Upper lobe of left lung (tissue), 6 donors: ENCODE results near the gene PIN1. TPM values are rescaled to one million over a fixed set of nuclear protein-coding genes. Genes with fewer than 3 reads are reported as not detected.
"Not testable (repeated sequence)": the region's sequence is repeated elsewhere in the genome, so short reads cannot be mapped to it uniquely, and the experiment has no call there.

Experiments
- ATAC-seq, 2 donors: fragments of 200-7000 bp; cut with Tn5 transposase; one replicate each; pipeline ENCODE4 v1.9.1; 2022; ENCODE audit warnings: mild to moderate bottlenecking in 2 of 2, moderate library complexity in 2 of 2; ENCODE audit not compliant: low FRiP score in 2 of 2
- DNase-seq, 2 donors: peaks; one replicate each; pipeline ENCODE4 v3.0.0-alpha.2; 2019 to 2020
- H3K27ac ChIP-seq, 4 donors: fragments of 200-600 bp; sonication (generic); one replicate each; pipeline ENCODE4 v1.5.1; 2016 to 2019
- H3K27me3 ChIP-seq, 4 donors: fragments of 200-600 bp; sonication (generic); one replicate each; pipeline ENCODE4 v1.5.1; 2017 to 2019
- H3K36me3 ChIP-seq, 4 donors: fragments of 200-600 bp; sonication (generic); one replicate each; pipeline ENCODE4 v1.5.1; 2016 to 2019
- H3K4me1 ChIP-seq, 4 donors: fragments of 200-600 bp; sonication (generic); one replicate each; pipeline ENCODE4 v1.5.1; 2018 to 2019
- H3K4me3 ChIP-seq, 4 donors: fragments of 200-600 bp; sonication (generic); one replicate each; pipeline ENCODE4 v1.5.1; 2017 to 2019; ENCODE audit warnings: mild to moderate bottlenecking in 2 of 4, moderate library complexity in 1 of 4
- H3K9me3 ChIP-seq, 4 donors: fragments of 200-600 bp; sonication (generic); one replicate each; pipeline ENCODE4 v1.5.1; 2018 to 2019
- CTCF ChIP-seq, 6 experiments: fragments of 450-650 bp in 4 of 6; fragments of 200-600 bp in 2 of 6; sonication (generic) in 2 of 6; IDR thresholded peaks; one replicate each; pipeline ENCODE4 v1.5.1; 2016 to 2019; ENCODE audit warnings: antibody characterized with exemption in 6 of 6
- EP300 ChIP-seq, 4 donors: sonication (generic); formaldehyde crosslinking; IDR thresholded peaks; one replicate each; pipeline ENCODE4 v1.5.1; 2017; ENCODE audit warnings: antibody characterized with exemption in 4 of 4, control low read depth in 2 of 4
- POLR2A ChIP-seq, 4 donors: fragments of 450-650 bp; IDR thresholded peaks; one replicate each; pipeline ENCODE4 v1.5.1; 2016 to 2017; ENCODE audit warnings: antibody characterized with exemption in 4 of 4, mild to moderate bottlenecking in 2 of 4
- POLR2AphosphoS5 ChIP-seq, 2 donors: sonication (generic); formaldehyde crosslinking; IDR thresholded peaks; one replicate each; pipeline ENCODE4 v1.5.1; 2017; ENCODE audit warnings: antibody characterized with exemption in 2 of 2
- WGBS, 2 donors: methylation state at CpG; one replicate each; pipeline ENCODE4 v1.1.5; 2017 to 2018; 5-methylcytosine and 5-hydroxymethylcytosine counted together
- total RNA-seq, 6 donors: library from RNA; depleted of rRNA in 4 of 6; stranded (reverse); fragments of >200 nt in 4 of 6; gene quantifications; one replicate each; pipeline versions ENCODE4 v1.1.0 to v1.2.1, GENCODE V29; 2016 to 2021
- donor health status: DM: no; HTN: no; CAD: no; lungs with moderate emphysema.
- donor health status: DM: no; HTN: yes; CAD: no; lungs with severe emphysema.

Gene PIN1
- total RNA-seq, 6 donors from 2014 or later: 38.8 to 87.5 (median 70.7) TPM

- 77% methylated on average over 11 of the region's 11 CpGs for WGBS, 2 donors
- DNase-seq: no peak
- H3K4me3 ChIP-seq: no peak overlapping the region
- TF ChIP-seq CTCF (IDR thresholded peaks at IDR 0.05) (no peak), EP300 (IDR thresholded peaks at IDR 0.05) (no peak), POLR2A (IDR thresholded peaks at IDR 0.05) (no peak), POLR2AphosphoS5 (IDR thresholded peaks at IDR 0.05) (no peak)
- no peaks in the 10 kb centered on the region for H3K27me3 ChIP-seq
- H3K9me3 ChIP-seq: no peaks in the 10 kb centered on the region
- H3K27ac ChIP-seq: no peak overlapping the region
- peaks cover 12 to 31% (median 18%) of the 10 kb centered on the region in 4 donors for H3K4me1 ChIP-seq
- H3K36me3 ChIP-seq: no peaks in the 10 kb centered on the region
- ATAC-seq: no peak
Measured at GRCh38 chr19:9789066-9789465, 46.1 kb upstream of the PIN1 start.

- not testable (repeated sequence) for H3K27me3 ChIP-seq, DNase-seq, H3K9me3 ChIP-seq, H3K4me3 ChIP-seq, H3K27ac ChIP-seq, H3K36me3 ChIP-seq, ATAC-seq
- 49 to 64% methylated on average over 5 of the region's 5 CpGs for WGBS, 2 donors
- peaks cover 10 to 26% (median 15%) of the 10 kb centered on the region in 4 donors for H3K4me1 ChIP-seq
Measured at GRCh38 chr19:9789579-9789978, 45.5 kb upstream of the PIN1 start.

- Histone ChIP-seq H3K4me3 (peak overlapping the region in 3 of 4 donors; percentile 61 to 94 (median 78)), H3K27ac (peak overlapping the region; percentile 58 to 98 (median 78)), H3K4me1 (peaks cover 5 to 21% (median 12%) of the 10 kb centered on the region in 4 donors)
- not testable (repeated sequence) for DNase-seq, H3K36me3 ChIP-seq, ATAC-seq, H3K9me3 ChIP-seq, H3K27me3 ChIP-seq
- 82 to 91% methylated on average over 6 of the region's 6 CpGs for WGBS, 2 donors
Measured at GRCh38 chr19:9791073-9791367, 44.1 kb upstream of the PIN1 start.

- ATAC-seq (peak; percentile 87 to 94), DNase-seq (peak; percentile 96 to 97)
- WGBS, 2 donors: 1 to 4% methylated on average over 19 to 20 of the region's 50 CpGs
- Histone ChIP-seq H3K4me1 (peaks cover 5 to 15% (median 6%) of the 10 kb centered on the region in 4 donors), H3K27me3 (no peaks in the 10 kb centered on the region), H3K27ac (peak overlapping the region; percentile 85 to 98 (median 92)), H3K4me3 (peak overlapping the region; percentile 26 to 94 (median 70)), H3K9me3 (no peaks in the 10 kb centered on the region), H3K36me3 (no peaks in the 10 kb centered on the region)
- TF ChIP-seq POLR2A (IDR thresholded peaks at IDR 0.05) (peak in 2 of 4 donors; percentile 23 to 35), POLR2AphosphoS5 (IDR thresholded peaks at IDR 0.05) (peak in 1 of 2 donors; percentile 56), EP300 (IDR thresholded peaks at IDR 0.05) (no peak), CTCF (IDR thresholded peaks at IDR 0.05) (no peak)
Measured at GRCh38 chr19:9791552-9792205, 43.4 kb upstream of the PIN1 start.

GRCh38 chr19:9792206-9793070 lies 42.7 kb upstream of the PIN1 start:
- Histone ChIP-seq H3K9me3 (no peaks in the 10 kb centered on the region), H3K27ac (peak overlapping the region; percentile 85 to 98 (median 92)), H3K4me3 (peak overlapping the region; percentile 61 to 94 (median 72)), H3K4me1 (peaks cover 4 to 15% (median 6%) of the 10 kb centered on the region in 4 donors), H3K27me3 (no peaks in the 10 kb centered on the region), H3K36me3 (no peaks in the 10 kb centered on the region)
- DNase-seq (peak; percentile 92 to 96), ATAC-seq (peak; percentile 88 to 92)
- 1 to 4% methylated on average over 21 to 33 of the region's 70 CpGs for WGBS, 2 donors
- TF ChIP-seq EP300 (IDR thresholded peaks at IDR 0.05) (no peak), POLR2AphosphoS5 (IDR thresholded peaks at IDR 0.05) (peak in 1 of 2 donors; percentile 42), POLR2A (IDR thresholded peaks at IDR 0.05) (no peak), CTCF (IDR thresholded peaks at IDR 0.05) (peak in 2 of 6 experiments; percentile 20 to 26)
